SK-N-SH treated with all-trans-retinoic acid at 6 μM for 48 hours (cell line): ENCODE measurements around the gene GGACT.

Source experiments
- ATAC-seq: fragments of 200-7000 bp; cut with Tn5 transposase; 3 replicates; pipeline ENCODE4 v1.9.1; 2020; ENCODE audit warnings: mild to moderate bottlenecking, moderate library complexity
- ARNTL ChIP-seq: fragments of 450-650 bp; formaldehyde crosslinking; IDR thresholded peaks from 2 replicates; pipeline ENCODE4 v1.5.0; 2020; ENCODE audit warnings: low read depth, mild to moderate bottlenecking, moderate library complexity, borderline replicate concordance
- CREB5 ChIP-seq: fragments of 250-450 bp; sonication (Bioruptor Pico); IDR thresholded peaks from 2 replicates; pipeline ENCODE4 v1.5.1; 2020; ENCODE audit warnings: low read depth, mild to moderate bottlenecking, moderate library complexity
- CSDC2 ChIP-seq: fragments of 250-450 bp; sonication (Bioruptor Pico); IDR thresholded peaks from 2 replicates; pipeline ENCODE4 v1.5.0; 2020; ENCODE audit warnings: mild to moderate bottlenecking, moderate library complexity
- CSRNP3 ChIP-seq: fragments of 250-450 bp; sonication (Bioruptor Pico); IDR thresholded peaks from 2 replicates; pipeline ENCODE4 v1.5.1; 2021; ENCODE audit warnings: mild to moderate bottlenecking, moderate library complexity
- ESRRG ChIP-seq: fragments of 250-450 bp; sonication (Bioruptor Pico); IDR thresholded peaks from 2 replicates; pipeline ENCODE4 v1.6.1; 2021; ENCODE audit warnings: mild to moderate bottlenecking
- GLIS3 ChIP-seq: fragments of 250-450 bp; sonication (Bioruptor Pico); IDR thresholded peaks from 2 replicates; pipeline ENCODE4 v1.5.0; 2020; ENCODE audit warnings: mild to moderate bottlenecking, moderate library complexity
- ISL1 ChIP-seq: fragments of 250-450 bp; sonication (Bioruptor Pico); IDR thresholded peaks from 2 replicates; pipeline ENCODE4 v2.1.2; 2022; ENCODE audit warnings: mild to moderate bottlenecking, moderate library complexity
- OSR1 ChIP-seq: fragments of 250-450 bp; sonication (Bioruptor Pico); IDR thresholded peaks from 2 replicates; pipeline ENCODE4 v1.8.0; 2022; ENCODE audit warnings: moderate library complexity, mild to moderate bottlenecking, inconsistent platforms
- POU6F1 ChIP-seq: fragments of 250-450 bp; sonication (Bioruptor Pico); IDR thresholded peaks from 2 replicates; pipeline ENCODE4 v1.8.0; 2021; ENCODE audit warnings: low read depth, mild to moderate bottlenecking, moderate library complexity, borderline replicate concordance
- PPARA ChIP-seq: fragments of 250-450 bp; sonication (Bioruptor Pico); IDR thresholded peaks from 2 replicates; pipeline ENCODE4 v1.5.0; 2020; ENCODE audit warnings: mild to moderate bottlenecking, borderline replicate concordance
- RARB ChIP-seq: fragments of 250-450 bp; sonication (Bioruptor Pico); IDR thresholded peaks from 2 replicates; pipeline ENCODE4 v1.8.0; 2021; ENCODE audit warnings: mild to moderate bottlenecking, moderate library complexity
- SNAI2 ChIP-seq: fragments of 250-450 bp; sonication (Bioruptor Pico); IDR thresholded peaks from 2 replicates; pipeline ENCODE4 v1.5.0; 2020; ENCODE audit warnings: mild to moderate bottlenecking, moderate library complexity
- TCF4 ChIP-seq: fragments of 250-450 bp; sonication (Bioruptor Pico); IDR thresholded peaks from 2 replicates; pipeline ENCODE4 v1.8.0; 2021; ENCODE audit warnings: mild to moderate bottlenecking, moderate library complexity, borderline replicate concordance
- TOX ChIP-seq: fragments of 250-450 bp; sonication (Bioruptor Pico); IDR thresholded peaks from 2 replicates; pipeline ENCODE4 v1.8.0; 2021; ENCODE audit warnings: mild to moderate bottlenecking, moderate library complexity, borderline replicate concordance
- TSHZ2 ChIP-seq: fragments of 250-450 bp; sonication (Bioruptor Pico); IDR thresholded peaks from 2 replicates; pipeline ENCODE4 v1.5.0; 2020; ENCODE audit warnings: mild to moderate bottlenecking, moderate library complexity
- ZC3H10 ChIP-seq: fragments of 250-450 bp; sonication (Bioruptor Pico); IDR thresholded peaks from 2 replicates; pipeline ENCODE4 v1.5.1; 2021; ENCODE audit warnings: mild to moderate bottlenecking, moderate library complexity
- ZFP3 ChIP-seq: fragments of 250-450 bp; sonication (Bioruptor Pico); IDR thresholded peaks from 2 replicates; pipeline ENCODE4 v1.5.0; 2020; ENCODE audit warnings: mild to moderate bottlenecking, moderate library complexity
- ZFP30 ChIP-seq: fragments of 450-650 bp; formaldehyde crosslinking; IDR thresholded peaks from 2 replicates; pipeline ENCODE4 v1.5.0; 2022; ENCODE audit warnings: mild to moderate bottlenecking, moderate library complexity
- ZNF565 ChIP-seq: fragments of 450-650 bp; formaldehyde crosslinking; conservative IDR thresholded peaks from 2 replicates; pipeline ENCODE4 v1.5.0; 2020; ENCODE audit warnings: low read depth, mild to moderate bottlenecking, moderate library complexity
- ZNF8 ChIP-seq: fragments of 450-650 bp; formaldehyde crosslinking; IDR thresholded peaks from 2 replicates; pipeline ENCODE4 v1.5.0; 2020; ENCODE audit warnings: mild to moderate bottlenecking, moderate library complexity

GGACT gene

GRCh38 chr13:100608489-100608888 lies 19.9 kb upstream of the GGACT start:
- no peak for ATAC-seq
- TF ChIP-seq OSR1 = no peak
- no peak for TF ChIP-seq ISL1 (CRISPR knock-in tag)
- TF ChIP-seq CSDC2 (CRISPR knock-in tag) = no peak
- no peak for TF ChIP-seq GLIS3 (CRISPR knock-in tag)
- no peak for TF ChIP-seq ZNF8 (CRISPR knock-in tag)
- no peak for TF ChIP-seq ESRRG
- TF ChIP-seq TOX (CRISPR knock-in tag) = no peak
- no peak for TF ChIP-seq TCF4 (CRISPR knock-in tag)
- TF ChIP-seq ZFP30 (CRISPR knock-in tag) = no peak
- TF ChIP-seq PPARA = no peak
- TF ChIP-seq SNAI2 = no peak
- TF ChIP-seq ZFP3 (CRISPR knock-in tag) = no peak
- TF ChIP-seq CREB5 = no peak
- TF ChIP-seq ZNF565 = no peak
- TF ChIP-seq, all 23 proteins: peak for 0

- ATAC-seq = no peak
- TF ChIP-seq CREB5 = no peak
- no peak for TF ChIP-seq TCF4 (CRISPR knock-in tag)
- TF ChIP-seq ISL1 (CRISPR knock-in tag) = no peak
- TF ChIP-seq CSDC2 (CRISPR knock-in tag) = no peak
- no peak for TF ChIP-seq PPARA
- no peak for TF ChIP-seq RARB (CRISPR knock-in tag)
- TF ChIP-seq SNAI2 = no peak
- TF ChIP-seq ZC3H10 = no peak
- TF ChIP-seq TSHZ2 (CRISPR knock-in tag) = no peak
- no peak for TF ChIP-seq ZFP3 (CRISPR knock-in tag)
- no peak for TF ChIP-seq TOX (CRISPR knock-in tag)
- no peak for TF ChIP-seq ZNF8 (CRISPR knock-in tag)
- TF ChIP-seq GLIS3 (CRISPR knock-in tag) = no peak
- TF ChIP-seq ZFP30 (CRISPR knock-in tag) = no peak
- no peak for TF ChIP-seq ESRRG
- no peak for TF ChIP-seq ARNTL
- no peak for TF ChIP-seq CSRNP3 (CRISPR knock-in tag)
- TF ChIP-seq, all 23 proteins: peak for 0
These were observed 16.5 kb upstream of the GGACT start for GRCh38 chr13:100604918-100605710.

- no peak for ATAC-seq
- TF ChIP-seq OSR1 (no peak), ZNF8 (CRISPR knock-in tag) (no peak), RARB (CRISPR knock-in tag) (no peak), ZNF565 (no peak), ISL1 (CRISPR knock-in tag) (no peak), ESRRG (no peak), TOX (CRISPR knock-in tag) (no peak), ARNTL (no peak), ZC3H10 (no peak), TCF4 (CRISPR knock-in tag) (no peak), CREB5 (no peak), POU6F1 (CRISPR knock-in tag) (no peak), TSHZ2 (CRISPR knock-in tag) (no peak), CSDC2 (CRISPR knock-in tag) (no peak)
These were observed 14.0 kb upstream of the GGACT start for GRCh38 chr13:100602493-100603111.
